HG02798 (cell line): ENCODE data around the gene NKX3-2.

Experiments
- ATAC-seq: cut with Tn5 transposase; IDR thresholded peaks from one replicate; pipeline ENCODE4 v1.9.1; 2021; ENCODE audit warnings: mild to moderate bottlenecking; ENCODE audit not compliant: unreplicated experiment, poor library complexity

The NKX3-2 gene

GRCh38 chr4:13534344-13535063 lies 9.8 kb downstream of the NKX3-2 start:
- no peak for ATAC-seq

- ATAC-seq = no peak
Observed at GRCh38 chr4:13533670-13534343, 10.5 kb downstream of the NKX3-2 start.

- no peak for ATAC-seq
Observed at GRCh38 chr4:13531625-13531998, 12.7 kb downstream of the NKX3-2 start.

GRCh38 chr4:13530823-13531624 lies 13.3 kb downstream of the NKX3-2 start:
- no peak for ATAC-seq

GRCh38 chr4:13529128-13529919 lies 15.0 kb downstream of the NKX3-2 start:
- no peak for ATAC-seq

GRCh38 chr4:13528821-13529127 lies 15.5 kb downstream of the NKX3-2 start:
- no peak for ATAC-seq

GRCh38 chr4:13527981-13528820 lies 16.1 kb downstream of the NKX3-2 start:
- ATAC-seq = peak; percentile 75

- ATAC-seq = peak; percentile 24
Observed at GRCh38 chr4:13527192-13527980, 16.9 kb downstream of the NKX3-2 start.

- no peak for ATAC-seq
Observed at GRCh38 chr4:13526658-13527057, 17.6 kb downstream of the NKX3-2 start.

- no peak for ATAC-seq
Observed at GRCh38 chr4:13525606-13526281, 18.6 kb downstream of the NKX3-2 start.

- no peak for ATAC-seq
Observed at GRCh38 chr4:13524504-13525243, 19.6 kb downstream of the NKX3-2 start.

GRCh38 chr4:13523591-13524503 lies 20.5 kb downstream of the NKX3-2 start:
- ATAC-seq = no peak

GRCh38 chr4:13523105-13523477 lies 21.2 kb downstream of the NKX3-2 start:
- no peak for ATAC-seq

- ATAC-seq = no peak
Observed at GRCh38 chr4:13522282-13523104, 21.8 kb downstream of the NKX3-2 start.

GRCh38 chr4:13521047-13521446 lies 23.3 kb downstream of the NKX3-2 start:
- no peak for ATAC-seq

GRCh38 chr4:13516315-13516860 lies 27.9 kb downstream of the NKX3-2 start:
- no peak for ATAC-seq
